Cardiac fibroblast (primary cell): ENCODE measurements around the gene EBLN2.

Experiments
- DNase-seq, 2 donors: peaks; one replicate each; pipeline versions ENCODE4 v3.0.0 to v3.0.0-alpha.2; 2010; ENCODE audit warnings: low read depth in 2 of 2
- H3K4me3 ChIP-seq, 2 donors: replicated peaks in 1 of 2; 1 replicate in 1 of 2; 2 replicates in 1 of 2; pipeline ENCODE4 v1.5.1; 2011; ENCODE audit warnings: low read depth in 2 of 2, low read length in 2 of 2, mild to moderate bottlenecking in 2 of 2, moderate library complexity in 1 of 2
- TF ChIP-seq, protein P1 (sequence below): IDR thresholded peaks from one replicate; pipeline ENCODE4 v1.5.1; 2011; ENCODE audit warnings: low read depth, mild to moderate bottlenecking, low read length, inconsistent platforms

The EBLN2 gene

DNA sequence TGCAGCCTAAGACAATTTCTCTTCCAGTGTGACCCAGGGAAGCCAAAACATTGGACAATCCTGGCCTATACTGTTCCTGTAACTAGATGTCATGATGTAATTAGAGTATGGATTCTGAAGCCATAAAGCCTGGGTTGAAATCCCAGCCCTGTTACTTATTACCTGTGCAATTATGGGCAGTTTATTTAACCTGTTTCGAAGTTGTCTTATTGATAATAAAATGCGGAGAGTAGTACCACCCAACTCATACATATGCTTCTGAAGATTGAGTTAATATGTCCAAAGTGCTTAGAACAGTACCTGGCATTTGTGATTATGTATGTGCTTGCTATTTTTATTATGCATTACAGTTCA is 34.7 kb upstream of the EBLN2 start:
- TF ChIP-seq, protein P1, sequence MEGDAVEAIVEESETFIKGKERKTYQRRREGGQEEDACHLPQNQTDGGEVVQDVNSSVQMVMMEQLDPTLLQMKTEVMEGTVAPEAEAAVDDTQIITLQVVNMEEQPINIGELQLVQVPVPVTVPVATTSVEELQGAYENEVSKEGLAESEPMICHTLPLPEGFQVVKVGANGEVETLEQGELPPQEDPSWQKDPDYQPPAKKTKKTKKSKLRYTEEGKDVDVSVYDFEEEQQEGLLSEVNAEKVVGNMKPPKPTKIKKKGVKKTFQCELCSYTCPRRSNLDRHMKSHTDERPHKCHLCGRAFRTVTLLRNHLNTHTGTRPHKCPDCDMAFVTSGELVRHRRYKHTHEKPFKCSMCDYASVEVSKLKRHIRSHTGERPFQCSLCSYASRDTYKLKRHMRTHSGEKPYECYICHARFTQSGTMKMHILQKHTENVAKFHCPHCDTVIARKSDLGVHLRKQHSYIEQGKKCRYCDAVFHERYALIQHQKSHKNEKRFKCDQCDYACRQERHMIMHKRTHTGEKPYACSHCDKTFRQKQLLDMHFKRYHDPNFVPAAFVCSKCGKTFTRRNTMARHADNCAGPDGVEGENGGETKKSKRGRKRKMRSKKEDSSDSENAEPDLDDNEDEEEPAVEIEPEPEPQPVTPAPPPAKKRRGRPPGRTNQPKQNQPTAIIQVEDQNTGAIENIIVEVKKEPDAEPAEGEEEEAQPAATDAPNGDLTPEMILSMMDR = no peak
- H3K4me3 ChIP-seq = no peak overlapping the region
- DNase-seq = no peak

DNA sequence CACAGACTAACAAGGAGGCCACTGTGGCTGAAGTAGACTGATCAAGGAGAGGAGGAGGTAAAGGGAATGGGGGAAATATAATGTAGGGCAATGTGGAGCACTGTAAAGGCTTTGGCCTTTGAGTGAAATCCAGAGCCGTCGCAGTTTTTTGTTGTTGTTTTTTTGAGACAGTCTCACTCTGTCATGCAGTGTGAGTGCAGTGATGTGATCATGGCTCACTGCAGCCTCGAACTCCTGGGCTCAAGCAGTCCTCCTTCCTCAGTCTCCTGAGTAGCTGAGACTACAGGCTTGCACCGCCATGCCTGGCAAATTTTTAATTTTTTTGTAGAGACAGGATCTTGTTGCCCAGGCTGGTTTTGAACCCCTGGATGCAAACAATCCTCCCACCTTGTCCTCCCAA is 32.7 kb upstream of the EBLN2 start:
- H3K4me3 ChIP-seq = no peak overlapping the region
- TF ChIP-seq, protein P1 = no peak
- DNase-seq = no peak

DNA sequence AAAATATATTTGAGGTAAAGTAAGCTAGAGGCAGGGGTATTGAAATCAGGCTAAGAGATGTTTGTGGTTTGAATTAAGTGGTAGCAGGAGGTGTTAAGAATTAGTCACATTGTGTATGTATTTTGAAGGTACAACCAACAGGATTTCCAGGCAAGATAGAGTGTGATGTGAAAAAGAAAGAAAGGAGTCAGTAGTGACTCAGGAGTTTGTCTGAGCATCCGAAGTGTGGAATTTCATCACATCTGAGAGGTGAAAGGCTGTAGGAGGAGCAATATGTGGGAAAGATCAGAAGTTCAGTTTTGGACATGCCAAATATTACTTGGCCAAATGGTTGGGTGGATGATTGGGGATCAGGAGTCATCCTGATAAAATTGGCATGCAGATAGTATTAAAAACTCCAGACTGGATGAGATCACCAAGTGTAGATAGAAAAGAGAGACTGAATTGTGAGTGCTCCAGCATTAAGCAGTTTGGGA is 32.1 kb upstream of the EBLN2 start:
- DNase-seq = peak; percentile 78 to 91
- H3K4me3 ChIP-seq = no peak overlapping the region
- TF ChIP-seq, protein P1 = no peak

DNA sequence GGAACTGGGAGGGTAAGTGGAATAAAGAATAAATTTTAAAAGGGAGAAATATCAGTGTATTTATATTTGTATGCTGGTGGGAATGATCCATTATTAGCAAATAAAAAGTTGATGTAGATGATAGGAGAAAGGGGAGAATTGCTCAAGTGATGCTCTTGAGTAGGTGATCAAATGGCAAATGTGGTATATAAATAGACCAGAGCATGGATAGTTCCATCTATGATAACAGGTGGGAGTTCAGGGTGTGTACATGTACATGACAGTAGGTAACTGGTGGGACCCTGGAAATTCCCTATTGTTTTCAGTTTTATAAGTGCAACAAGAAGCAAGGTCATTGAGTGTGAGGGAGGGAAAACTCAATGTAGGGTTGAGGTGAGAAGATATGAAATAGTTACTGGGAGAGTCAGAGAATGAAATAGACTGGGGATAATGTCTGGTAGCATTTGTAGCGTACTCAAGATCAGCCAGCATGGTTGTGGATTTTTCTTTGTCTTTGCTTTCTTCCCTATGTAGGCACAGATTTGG is 31.3 kb upstream of the EBLN2 start:
- TF ChIP-seq, protein P1 = no peak
- no peak for DNase-seq
- no peak overlapping the region for H3K4me3 ChIP-seq

DNA sequence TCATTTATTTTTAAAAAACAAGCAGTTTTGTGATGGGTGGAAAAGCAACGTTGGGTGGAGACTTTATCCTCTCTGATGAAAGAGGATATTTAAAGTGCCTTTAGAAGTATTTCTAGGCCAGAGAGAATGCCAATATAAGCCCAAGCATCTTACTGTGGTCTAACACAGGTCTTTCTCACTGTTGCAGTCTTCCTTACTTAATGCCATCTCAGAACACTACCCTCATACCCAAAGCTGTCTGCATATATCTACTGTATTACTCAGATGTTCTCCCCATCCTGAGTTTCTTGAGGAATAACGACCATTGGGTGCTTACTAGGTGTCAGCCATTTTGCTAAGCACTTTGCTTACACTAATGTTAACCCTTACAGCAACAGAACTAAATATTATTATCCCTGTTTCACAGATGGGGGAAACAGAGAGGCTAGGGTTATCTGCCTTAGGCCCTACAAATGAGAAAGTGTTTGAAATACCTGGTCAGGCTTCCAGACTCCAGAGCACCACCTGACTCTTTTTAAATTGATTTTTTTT is 29.8 kb upstream of the EBLN2 start:
- no peak for DNase-seq
- H3K4me3 ChIP-seq = no peak overlapping the region
- TF ChIP-seq, protein P1 = no peak

DNA sequence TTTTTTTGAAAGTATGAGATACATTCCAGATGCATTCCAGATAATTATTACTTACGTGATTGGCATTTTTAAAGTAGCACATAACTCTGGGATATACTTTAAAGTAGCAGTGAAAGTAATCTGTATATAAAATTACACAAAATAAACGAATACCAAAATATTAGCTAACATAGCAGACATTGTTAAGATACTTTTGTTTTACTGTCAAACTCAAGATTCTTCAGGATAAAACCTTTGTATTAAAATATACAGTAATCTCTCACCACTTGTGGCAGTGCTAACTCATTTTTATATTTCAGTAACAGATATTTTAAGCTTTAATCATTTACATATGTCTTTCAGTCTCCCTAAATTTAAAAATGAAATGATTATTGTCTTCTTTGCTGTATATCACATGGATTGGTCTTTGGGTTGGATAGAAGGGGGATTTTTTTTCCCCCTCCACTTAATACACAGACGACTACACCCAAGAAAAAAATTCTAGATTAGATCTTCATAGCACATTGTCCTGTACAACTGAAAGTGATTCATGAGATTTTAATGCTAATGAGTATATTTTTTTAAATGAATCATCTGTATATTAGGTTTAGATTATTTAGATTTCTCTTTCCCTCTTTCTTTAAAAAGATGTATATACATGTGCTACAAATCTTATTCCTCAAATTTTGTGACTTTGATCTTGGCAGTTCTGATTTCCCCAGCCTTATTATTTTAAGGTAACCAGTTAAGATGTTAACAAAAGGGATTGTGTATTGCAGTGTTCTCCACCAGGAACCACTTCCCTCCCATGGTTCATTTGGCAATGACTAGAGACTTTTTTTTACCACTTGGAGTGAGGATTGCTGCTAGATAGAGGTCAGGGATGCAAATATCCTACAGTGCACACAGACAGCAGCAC is 24.5 kb upstream of the EBLN2 start:
- TF ChIP-seq, protein P1 = no peak
- H3K4me3 ChIP-seq = no peak overlapping the region
- peak; percentile 34 to 60 for DNase-seq
